ENCODE data around the gene PIBF1. TPM values are rescaled to one million over a fixed set of nuclear protein-coding genes. Genes with fewer than 3 reads are reported as not detected.

Gene PIBF1
- total and polyA plus RNA-seq, 4 donors, result 3.1 to 18.3 (median 6.5) TPM

- no peaks in the 10 kb centered on the region for H3K36me3 ChIP-seq (ENCODE audit: control insufficient read depth in 4 of 4, insufficient read depth in 3 of 4, low read depth in 1 of 4, low read length in 3 of 4)
- TF ChIP-seq JUND (IDR thresholded peaks at IDR 0.05), result no peak
- TF ChIP-seq FOXA2 (IDR thresholded peaks at IDR 0.05), result no peak
- no peak for TF ChIP-seq HNF4A (conservative IDR thresholded peaks at IDR 0.05)
- TF ChIP-seq TAF1 (conservative IDR thresholded peaks at IDR 0.05), result no peak
- TF ChIP-seq ZBTB33 (IDR thresholded peaks at IDR 0.05), result no peak
- TF ChIP-seq CTCF (IDR thresholded peaks at IDR 0.05; ENCODE audit: low read depth, low read length, missing input control), result no peak
- TF ChIP-seq RAD21 (IDR thresholded peaks at IDR 0.05), result no peak
- WGBS, result 88% methylated on average over 5 of the region's 5 CpGs
- no peaks in the 10 kb centered on the region for H3K27me3 ChIP-seq (ENCODE audit: control insufficient read depth in 4 of 4, insufficient read depth in 4 of 4, low read length in 3 of 4)
- DNase-seq (ENCODE audit: low spot score), result no peak
- H3K9me3 ChIP-seq (ENCODE audit: control insufficient read depth in 4 of 4, low read length in 3 of 4), result no peaks in the 10 kb centered on the region
- no peak overlapping the region for H3K9ac ChIP-seq (ENCODE audit: low read depth in 1 of 2, low read length in 2 of 2)
- H3K27ac ChIP-seq (ENCODE audit: low read depth in 1 of 2, low read length in 2 of 2), result no peak overlapping the region
- H3K4me1 ChIP-seq (ENCODE audit: control insufficient read depth in 4 of 4, insufficient read depth in 4 of 4, low read length in 3 of 4), result no peaks in the 10 kb centered on the region
- H3K4me3 ChIP-seq (ENCODE audit: low read depth in 1 of 3, low read length in 3 of 3), result no peak overlapping the region
Measured at GRCh38 chr13:73025217-73026012, 243.5 kb downstream of the PIBF1 start.

- 92% methylated on average over 2 of the region's 2 CpGs for WGBS
- Histone ChIP-seq H3K27ac (ENCODE audit: low read depth in 1 of 2, low read length in 2 of 2) (no peak overlapping the region), H3K4me1 (ENCODE audit: control insufficient read depth in 4 of 4, insufficient read depth in 4 of 4, low read length in 3 of 4) (no peaks in the 10 kb centered on the region), H3K9ac (ENCODE audit: low read depth in 1 of 2, low read length in 2 of 2) (no peak overlapping the region), H3K27me3 (ENCODE audit: control insufficient read depth in 4 of 4, insufficient read depth in 4 of 4, low read length in 3 of 4) (no peaks in the 10 kb centered on the region), H3K9me3 (ENCODE audit: control insufficient read depth in 4 of 4, low read length in 3 of 4) (no peaks in the 10 kb centered on the region), H3K36me3 (ENCODE audit: control insufficient read depth in 4 of 4, insufficient read depth in 3 of 4, low read depth in 1 of 4, low read length in 3 of 4) (no peaks in the 10 kb centered on the region), H3K4me3 (ENCODE audit: low read depth in 1 of 3, low read length in 3 of 3) (no peak overlapping the region)
- DNase-seq (ENCODE audit: low spot score), result no peak
- TF ChIP-seq EGR1 (IDR thresholded peaks at IDR 0.05; ENCODE audit: low read depth in 2 of 2), result no peak
- TF ChIP-seq SP1 (IDR thresholded peaks at IDR 0.05), result no peak
- no peak for TF ChIP-seq FOXA1 (IDR thresholded peaks at IDR 0.05)
- TF ChIP-seq HNF4G (IDR thresholded peaks at IDR 0.05), result no peak
- no peak for TF ChIP-seq NR2F2 (IDR thresholded peaks at IDR 0.05)
- TF ChIP-seq FOXA2 (IDR thresholded peaks at IDR 0.05), result no peak
- no peak for TF ChIP-seq YY1 (IDR thresholded peaks at IDR 0.05)
- no peak for TF ChIP-seq REST (IDR thresholded peaks at IDR 0.05)
- no peak for TF ChIP-seq ZBTB33 (IDR thresholded peaks at IDR 0.05)
- TF ChIP-seq ATF3 (IDR thresholded peaks at IDR 0.05), result no peak
- no peak for TF ChIP-seq HNF4A (conservative IDR thresholded peaks at IDR 0.05)
- no peak for TF ChIP-seq RAD21 (IDR thresholded peaks at IDR 0.05)
- TF ChIP-seq GABPA (IDR thresholded peaks at IDR 0.05 in 1 of 2, conservative IDR thresholded peaks at IDR 0.05 in 1 of 2), result no peak
- TF ChIP-seq CTCF (IDR thresholded peaks at IDR 0.05; ENCODE audit: low read depth, low read length, missing input control), result no peak
- TF ChIP-seq RXRA (IDR thresholded peaks at IDR 0.05), result no peak
- no peak for TF ChIP-seq TAF1 (conservative IDR thresholded peaks at IDR 0.05)
- TF ChIP-seq MAX (IDR thresholded peaks at IDR 0.05), result no peak
- no peak for TF ChIP-seq JUND (IDR thresholded peaks at IDR 0.05)
Measured at GRCh38 chr13:73034901-73035300, 253.0 kb downstream of the PIBF1 start.
